Retinal pigment epithelial cell (primary cell): Measurements from ENCODE around the gene TOMT.
A peak's percentile ranks its signal among the peaks of the same experiment; 100 is the strongest.

Experiments used
- DNase-seq: peaks from one replicate; pipeline ENCODE4 v3.0.0-alpha.2; 2010; ENCODE audit warnings: low read depth
- H3K4me3 ChIP-seq: 2 replicates; pipeline ENCODE4 v1.5.1; 2011; ENCODE audit warnings: mild to moderate bottlenecking, low read length, control low read depth, moderate library complexity
- CTCF ChIP-seq: conservative IDR thresholded peaks from 2 replicates; pipeline ENCODE4 v1.5.1; 2011; ENCODE audit warnings: low read depth, low read length, control low read depth, inconsistent platforms

TOMT gene

GRCh38 chr11:72069200-72069599 lies 36.5 kb upstream of the TOMT start:
- no peak for DNase-seq
- no peak overlapping the region for H3K4me3 ChIP-seq

DNA sequence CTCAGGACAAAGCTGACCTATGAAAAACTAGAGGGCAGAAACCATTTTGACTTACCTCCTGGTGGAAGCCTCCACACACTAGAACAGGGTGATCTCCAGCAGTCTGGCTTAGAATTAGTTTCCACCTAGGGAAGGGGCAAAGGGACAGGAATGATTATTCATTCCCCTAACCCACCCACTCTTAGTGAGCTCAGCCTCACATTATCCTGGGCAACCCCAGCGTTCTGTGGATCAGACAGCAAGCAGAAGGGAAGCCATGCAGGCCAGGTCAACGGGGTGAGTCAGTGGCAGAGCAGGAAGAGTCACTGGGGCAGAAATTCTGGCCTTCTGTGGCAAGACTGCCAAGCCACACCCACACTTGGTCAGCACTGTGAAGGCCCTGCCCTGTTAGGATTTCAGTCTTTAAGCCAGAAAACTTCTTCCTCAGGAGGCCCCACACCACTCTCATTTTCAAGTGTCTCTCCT lies 35.9 kb upstream of the TOMT start:
- peak; percentile 37 for DNase-seq
- no peak overlapping the region for H3K4me3 ChIP-seq
- no peak for TF ChIP-seq CTCF

More at GRCh38 chr11:72069200-72069599, 36.5 kb upstream of the TOMT start:
- TF ChIP-seq CTCF: no peak

- DNase-seq: no peak
- no peak overlapping the region for H3K4me3 ChIP-seq
- no peak for TF ChIP-seq CTCF
Observed at GRCh38 chr11:72070491-72070890, 35.2 kb upstream of the TOMT start.

- DNase-seq: no peak
- TF ChIP-seq CTCF: no peak
- H3K4me3 ChIP-seq: no peak overlapping the region
Observed at GRCh38 chr11:72072348-72072747, 33.4 kb upstream of the TOMT start.

DNA sequence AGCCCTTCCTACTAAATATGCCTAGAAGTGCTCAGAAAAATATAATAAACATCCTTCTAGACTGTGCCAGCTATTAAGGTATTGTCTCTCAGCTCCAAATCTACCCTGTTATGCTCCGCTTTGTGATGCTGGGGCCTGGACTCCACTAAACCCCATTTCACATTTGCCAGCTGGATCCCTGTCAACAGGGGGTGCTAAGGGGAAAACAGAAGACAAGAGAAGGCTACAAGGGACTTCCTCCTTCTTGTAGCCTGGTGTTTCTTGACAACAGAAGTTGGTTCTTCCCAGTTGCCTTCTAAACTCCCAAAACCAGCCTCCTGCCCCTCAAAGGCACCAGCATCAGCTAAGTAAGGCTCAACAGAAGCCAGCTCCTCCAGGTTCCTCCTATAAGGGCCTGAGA lies 30.6 kb upstream of the TOMT start:
- peak; percentile 40 for TF ChIP-seq CTCF
- no peak for DNase-seq

DNA sequence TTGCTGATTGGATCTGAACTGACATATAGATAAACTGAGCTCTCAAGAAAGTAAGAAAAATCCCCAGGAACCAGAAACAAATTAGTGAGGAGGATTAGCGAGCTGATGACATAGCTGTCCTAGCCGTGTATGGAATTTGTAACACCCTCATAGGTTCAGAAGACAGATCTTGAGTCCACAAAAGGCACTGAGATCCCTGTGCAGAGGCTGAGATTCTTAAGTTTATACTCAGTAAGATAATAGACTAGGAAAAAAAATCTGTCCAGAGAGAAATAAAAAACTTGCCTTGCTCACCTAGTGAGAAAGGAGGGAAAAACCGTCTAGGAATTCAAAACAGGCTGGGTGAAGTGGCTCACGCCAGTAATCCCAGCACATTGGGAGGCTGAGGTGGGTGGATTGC lies 30.0 kb upstream of the TOMT start:
- DNase-seq: peak; percentile 39
- no peak for TF ChIP-seq CTCF
- no peak overlapping the region for H3K4me3 ChIP-seq

More for the DNA sequence above, 30.6 kb upstream of the TOMT start:
- no peak overlapping the region for H3K4me3 ChIP-seq

DNA sequence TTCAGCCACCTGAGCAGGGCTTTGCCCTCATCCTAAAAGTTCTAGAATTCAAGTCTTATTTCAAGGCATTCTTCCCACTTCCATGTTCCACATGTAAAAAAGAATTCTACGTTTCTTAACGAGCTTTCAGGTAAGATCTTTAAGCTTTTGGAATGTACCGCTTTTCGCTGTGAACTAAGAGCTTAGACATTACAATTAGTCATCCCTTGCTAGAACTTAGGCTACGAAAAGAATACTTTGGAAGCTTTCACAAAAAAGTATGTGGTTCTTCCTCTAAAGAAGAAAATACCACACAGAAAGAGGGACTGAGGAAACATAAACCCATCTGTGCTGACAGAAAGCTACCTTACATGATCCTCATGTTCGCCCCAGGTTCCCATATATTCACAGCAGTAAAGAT lies 27.2 kb upstream of the TOMT start:
- no peak for DNase-seq
- peak overlapping the region; percentile 69 for H3K4me3 ChIP-seq
- no peak for TF ChIP-seq CTCF
